ENCODE measurements around the gene GRB14. TPM values are rescaled to one million over a fixed set of nuclear protein-coding genes. Genes with fewer than 3 reads are reported as not detected.

GRB14 gene
- total RNA-seq, 1 donor from 2014 or later: 11.1 TPM

DNA sequence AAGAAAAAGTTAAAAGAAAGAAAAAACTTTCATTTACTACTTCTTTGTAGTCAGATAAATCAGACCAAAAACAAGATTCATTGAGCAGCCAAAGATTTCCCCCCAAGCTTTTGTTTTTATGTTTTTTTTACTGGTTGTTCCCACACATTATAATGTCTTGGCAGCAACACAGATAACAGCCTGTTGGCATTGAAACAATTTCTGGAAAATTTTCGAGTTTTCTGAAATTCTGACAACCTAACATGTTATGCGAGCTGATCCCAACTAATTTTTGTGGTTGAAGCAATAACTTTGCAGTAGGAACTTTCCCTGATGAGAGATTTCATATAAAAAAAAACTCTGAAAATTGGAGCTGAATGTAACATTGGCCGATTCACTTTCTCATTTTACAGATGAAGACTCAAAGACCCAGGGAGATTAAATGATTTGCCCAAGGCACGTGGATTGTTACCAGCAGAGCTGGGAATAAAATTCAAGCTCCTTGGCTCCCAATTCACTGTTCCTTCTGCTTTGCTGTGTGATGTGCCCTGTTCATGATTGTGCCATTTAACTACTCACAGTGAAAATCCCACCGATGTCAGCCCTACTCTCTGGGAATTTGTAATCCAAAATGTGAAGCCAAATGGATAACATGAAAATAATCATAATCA, 167.5 kb downstream of the GRB14 start:
- FAIRE-seq (no peak), DNase-seq (ENCODE audit: low read depth) (no peak)
- no peak overlapping the region for H3K9ac ChIP-seq (ENCODE audit: low read length)
- no peaks in the 10 kb centered on the region for H3K4me1 ChIP-seq (ENCODE audit: insufficient read depth, low read length)
- Mint-ChIP-seq H3K36me3 (ENCODE audit: low read depth, unreplicated experiment) (no peaks in the 10 kb centered on the region), H3K27me3 (ENCODE audit: low read depth, unreplicated experiment) (no peaks in the 10 kb centered on the region), H3K4me1 (ENCODE audit: low read depth, unreplicated experiment) (peaks cover 18% of the 10 kb centered on the region), H3K27ac (ENCODE audit: unreplicated experiment) (no peak overlapping the region), H3K9me3 (ENCODE audit: unreplicated experiment) (peaks cover 2% of the 10 kb centered on the region), H3K4me3 (ENCODE audit: unreplicated experiment) (no peak overlapping the region)
- TF ChIP-seq, protein P1, sequence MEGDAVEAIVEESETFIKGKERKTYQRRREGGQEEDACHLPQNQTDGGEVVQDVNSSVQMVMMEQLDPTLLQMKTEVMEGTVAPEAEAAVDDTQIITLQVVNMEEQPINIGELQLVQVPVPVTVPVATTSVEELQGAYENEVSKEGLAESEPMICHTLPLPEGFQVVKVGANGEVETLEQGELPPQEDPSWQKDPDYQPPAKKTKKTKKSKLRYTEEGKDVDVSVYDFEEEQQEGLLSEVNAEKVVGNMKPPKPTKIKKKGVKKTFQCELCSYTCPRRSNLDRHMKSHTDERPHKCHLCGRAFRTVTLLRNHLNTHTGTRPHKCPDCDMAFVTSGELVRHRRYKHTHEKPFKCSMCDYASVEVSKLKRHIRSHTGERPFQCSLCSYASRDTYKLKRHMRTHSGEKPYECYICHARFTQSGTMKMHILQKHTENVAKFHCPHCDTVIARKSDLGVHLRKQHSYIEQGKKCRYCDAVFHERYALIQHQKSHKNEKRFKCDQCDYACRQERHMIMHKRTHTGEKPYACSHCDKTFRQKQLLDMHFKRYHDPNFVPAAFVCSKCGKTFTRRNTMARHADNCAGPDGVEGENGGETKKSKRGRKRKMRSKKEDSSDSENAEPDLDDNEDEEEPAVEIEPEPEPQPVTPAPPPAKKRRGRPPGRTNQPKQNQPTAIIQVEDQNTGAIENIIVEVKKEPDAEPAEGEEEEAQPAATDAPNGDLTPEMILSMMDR (IDR thresholded peaks at IDR 0.05; ENCODE audit: insufficient read depth, low read depth, low read length): no peak
- TF ChIP-seq EZH2 (IDR thresholded peaks at IDR 0.05; ENCODE audit: insufficient read depth, low read length): no peak
- H3K36me3 ChIP-seq (ENCODE audit: insufficient read depth, low read length): no peaks in the 10 kb centered on the region
- H3K4me2 ChIP-seq (ENCODE audit: low read length): no peak overlapping the region
- H3K9me3 ChIP-seq (ENCODE audit: insufficient read depth, low read depth, low read length): no peaks in the 10 kb centered on the region
- no peaks in the 10 kb centered on the region for H4K20me1 ChIP-seq (ENCODE audit: insufficient read depth, low read length)
- no peak overlapping the region for H2AFZ ChIP-seq (ENCODE audit: low read depth, low read length)
- H3K27ac ChIP-seq (ENCODE audit: low read depth, low read length): no peak overlapping the region
- H3K27me3 ChIP-seq (ENCODE audit: insufficient read depth, low read length): no peaks in the 10 kb centered on the region
- no peak overlapping the region for H3K4me3 ChIP-seq (ENCODE audit: insufficient read depth, low read depth, low read length)
- no peaks in the 10 kb centered on the region for H3K79me2 ChIP-seq (ENCODE audit: insufficient read depth, low read length)

DNA sequence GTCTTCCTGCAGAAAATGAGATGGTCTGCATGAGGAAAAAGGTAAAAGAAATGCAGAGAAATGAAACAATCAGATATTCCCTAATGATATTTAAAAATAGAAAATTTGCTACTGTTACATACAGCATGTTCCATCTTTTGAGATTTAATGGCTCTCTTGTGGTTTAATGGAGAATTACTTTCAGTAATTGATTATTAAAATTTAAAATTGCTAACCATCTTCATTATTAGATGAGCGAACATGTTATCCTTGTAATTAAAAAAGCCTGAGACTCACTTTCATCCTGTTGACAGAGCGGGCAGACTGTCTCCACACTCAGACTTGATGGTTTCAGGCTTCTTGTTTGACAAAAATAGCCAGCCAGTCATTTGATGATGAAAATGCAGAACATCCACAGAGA, 171.0 kb downstream of the GRB14 start:
- H3K9me3 ChIP-seq (ENCODE audit: insufficient read depth, low read depth, low read length): no peaks in the 10 kb centered on the region

DNA sequence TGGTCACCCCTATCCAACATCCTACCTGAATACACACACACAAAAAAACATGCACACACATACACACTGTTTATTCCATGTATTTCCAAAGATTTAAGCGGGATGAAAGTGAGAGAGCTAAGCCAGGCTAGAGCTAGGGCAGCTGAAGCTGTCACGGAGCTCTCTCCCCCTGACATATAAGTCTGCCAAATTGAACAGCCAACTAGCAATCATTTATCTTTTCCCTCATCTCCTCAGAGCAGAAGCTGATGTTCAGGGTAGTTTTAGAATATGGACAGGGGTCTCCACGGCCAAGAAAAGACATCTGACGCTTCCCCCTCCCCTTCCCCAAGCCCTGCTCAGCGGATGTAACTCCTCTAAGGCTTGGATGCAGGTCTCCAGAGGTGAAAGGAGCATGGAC, 171.6 kb downstream of the GRB14 start:
- Mint-ChIP-seq H3K9me3 (ENCODE audit: unreplicated experiment) (peaks cover 2% of the 10 kb centered on the region), H3K27ac (ENCODE audit: unreplicated experiment) (no peak overlapping the region), H3K4me3 (ENCODE audit: unreplicated experiment) (no peak overlapping the region), H3K36me3 (ENCODE audit: low read depth, unreplicated experiment) (no peaks in the 10 kb centered on the region), H3K27me3 (ENCODE audit: low read depth, unreplicated experiment) (no peaks in the 10 kb centered on the region), H3K4me1 (ENCODE audit: low read depth, unreplicated experiment) (peaks cover 2% of the 10 kb centered on the region)
- Histone ChIP-seq H3K9me3 (ENCODE audit: insufficient read depth, low read depth, low read length) (no peaks in the 10 kb centered on the region), H3K9ac (ENCODE audit: low read length) (no peak overlapping the region), H3K27me3 (ENCODE audit: insufficient read depth, low read length) (no peaks in the 10 kb centered on the region), H3K4me3 (ENCODE audit: insufficient read depth, low read depth, low read length) (no peak overlapping the region), H4K20me1 (ENCODE audit: insufficient read depth, low read length) (no peaks in the 10 kb centered on the region), H3K36me3 (ENCODE audit: insufficient read depth, low read length) (no peaks in the 10 kb centered on the region), H3K79me2 (ENCODE audit: insufficient read depth, low read length) (no peaks in the 10 kb centered on the region), H3K4me2 (ENCODE audit: low read length) (no peak overlapping the region), H3K27ac (ENCODE audit: low read depth, low read length) (no peak overlapping the region), H3K4me1 (ENCODE audit: insufficient read depth, low read length) (no peaks in the 10 kb centered on the region), H2AFZ (ENCODE audit: low read depth, low read length) (no peak overlapping the region)
- no peak for TF ChIP-seq EZH2 (IDR thresholded peaks at IDR 0.05; ENCODE audit: insufficient read depth, low read length)
- TF ChIP-seq, protein P1 (IDR thresholded peaks at IDR 0.05; ENCODE audit: insufficient read depth, low read depth, low read length): no peak
- FAIRE-seq (no peak), DNase-seq (ENCODE audit: low read depth) (no peak)

More for the DNA sequence above, 171.0 kb downstream of the GRB14 start:
- Histone ChIP-seq H3K36me3 (ENCODE audit: insufficient read depth, low read length) (no peaks in the 10 kb centered on the region), H3K4me3 (ENCODE audit: insufficient read depth, low read depth, low read length) (no peak overlapping the region), H3K79me2 (ENCODE audit: insufficient read depth, low read length) (no peaks in the 10 kb centered on the region), H3K4me1 (ENCODE audit: insufficient read depth, low read length) (no peaks in the 10 kb centered on the region), H3K4me2 (ENCODE audit: low read length) (no peak overlapping the region), H4K20me1 (ENCODE audit: insufficient read depth, low read length) (no peaks in the 10 kb centered on the region), H3K27ac (ENCODE audit: low read depth, low read length) (no peak overlapping the region), H2AFZ (ENCODE audit: low read depth, low read length) (no peak overlapping the region), H3K9ac (ENCODE audit: low read length) (no peak overlapping the region), H3K27me3 (ENCODE audit: insufficient read depth, low read length) (no peaks in the 10 kb centered on the region)
- DNase-seq (ENCODE audit: low read depth): no peak
- Mint-ChIP-seq H3K4me1 (ENCODE audit: low read depth, unreplicated experiment) (peaks cover 2% of the 10 kb centered on the region), H3K4me3 (ENCODE audit: unreplicated experiment) (no peak overlapping the region), H3K27me3 (ENCODE audit: low read depth, unreplicated experiment) (no peaks in the 10 kb centered on the region), H3K36me3 (ENCODE audit: low read depth, unreplicated experiment) (no peaks in the 10 kb centered on the region), H3K9me3 (ENCODE audit: unreplicated experiment) (peaks cover 2% of the 10 kb centered on the region), H3K27ac (ENCODE audit: unreplicated experiment) (no peak overlapping the region)
- TF ChIP-seq, protein P1 (IDR thresholded peaks at IDR 0.05; ENCODE audit: insufficient read depth, low read depth, low read length): no peak
- no peak for TF ChIP-seq EZH2 (IDR thresholded peaks at IDR 0.05; ENCODE audit: insufficient read depth, low read length)
- FAIRE-seq: no peak
